Ovary (tissue), 9 donors: ENCODE data around the gene SF1. TPM values are rescaled to one million over a fixed set of nuclear protein-coding genes. Genes with fewer than 3 reads are reported as not detected.

Experiments
- DNase-seq, 5 donors: peaks; one replicate each; pipeline ENCODE4 v3.0.0-alpha.2; 2019 to 2020
- H3K27ac ChIP-seq, 2 donors: fragments of 200-600 bp; one replicate each; pipeline versions ENCODE4 v1.5.1 to v1.8.0; 2019 to 2022
- H3K27me3 ChIP-seq: fragments of 200-600 bp; one replicate; pipeline ENCODE4 v1.8.0; 2022
- H3K36me3 ChIP-seq: fragments of 200-600 bp; sonication (generic); one replicate; pipeline ENCODE4 v1.5.1; 2019
- H3K4me1 ChIP-seq: one replicate; pipeline ENCODE4 v1.8.1; 2013; ENCODE audit warnings: mild to moderate bottlenecking, moderate library complexity; ENCODE audit not compliant: insufficient read depth
- H3K4me3 ChIP-seq: fragments of 200-600 bp; sonication (generic); one replicate; pipeline ENCODE4 v1.5.1; 2017
- H3K9me3 ChIP-seq, 2 donors: fragments of 200-600 bp in 1 of 2; sonication (generic) in 1 of 2; one replicate each; pipeline versions ENCODE4 v1.5.1 to v1.8.1; 2013 to 2019; ENCODE audit warnings: mild to moderate bottlenecking in 1 of 2, moderate library complexity in 1 of 2
- CTCF ChIP-seq, 3 donors: fragments of 450-650 bp in 2 of 3; fragments of 200-600 bp in 1 of 3; IDR thresholded peaks; one replicate each; pipeline versions ENCODE4 v1.5.1 to v1.8.0; 2016 to 2022; ENCODE audit warnings: antibody characterized with exemption in 3 of 3, mild to moderate bottlenecking in 1 of 3
- EP300 ChIP-seq: sonication (generic); formaldehyde crosslinking; IDR thresholded peaks from one replicate; pipeline ENCODE4 v1.6.1; 2017; ENCODE audit warnings: antibody characterized with exemption
- POLR2A ChIP-seq: fragments of 450-650 bp; IDR thresholded peaks from one replicate; pipeline ENCODE4 v1.6.1; 2017; ENCODE audit warnings: antibody characterized with exemption, mild to moderate bottlenecking, moderate library complexity
- WGBS, 3 donors: extraction: QIAGEN DNeasy Blood & Tissue Kit in 1 of 3; methylation state at CpG; one replicate each; pipeline versions ENCODE4 v1.1.5 to v1.1.7; 2013 to 2017; 5-methylcytosine and 5-hydroxymethylcytosine counted together
- intact Hi-C, 4 donors: fragments of 100-400 bp; cut with DNase I; formaldehyde crosslinking; loops; one replicate each; pipeline versions ENCODE4 v1.11.0 to v1.15.1; 2022 to 2023
- polyA plus RNA-seq, 2 donors: library from polyadenylated mRNA; stranded (reverse); fragments of 200-250 nt in 1 of 2; fragments of 350-450 nt in 1 of 2; fragmentation: Illumina TruSeq in 1 of 2; extraction: RNeasy Lipid Tissue Mini Kit (QIAGEN cat#74804) in 1 of 2; gene quantifications; one replicate each; pipeline ENCODE4 v1.2.3, GENCODE V29; 2013 to 2014
- total RNA-seq, 7 donors: library from RNA; depleted of rRNA in 2 of 7; stranded (reverse); fragments of >200 nt in 2 of 7; fragmentation: NEBNext Ultra II Directional in 3 of 7; extraction: Animal tissue kit (Norgen Biotek cat#: 25700) in 3 of 7; gene quantifications; one replicate each; pipeline versions ENCODE4 v1.1.0 to v1.2.4, GENCODE V29; 2016 to 2023
- donor health status: DM: no; HTN: no; CAD: no; lungs with moderate emphysema.
- donor health status: DM: no; HTN: no; CAD: no.
- donor health status: Bipolar disorder and iron deficiency.
- donor health status: DM: yes; HTN: yes; CAD: no.
- donor health status: DM: no; HTN: no; CAD: no.
- donor health status: DM: yes; HTN: yes; CAD: no.

SF1 gene
- total and polyA plus RNA-seq, 9 donors, result 131 to 388 (median 306) TPM

GRCh38 chr11:64794526-64794925 lies 16.2 kb upstream of the SF1 start:
- Histone ChIP-seq H3K4me1 (no peaks in the 10 kb centered on the region), H3K36me3 (no peaks in the 10 kb centered on the region), H3K27ac (no peak overlapping the region), H3K9me3 (no peaks in the 10 kb centered on the region), H3K27me3 (no peaks in the 10 kb centered on the region), H3K4me3 (no peak overlapping the region)
- no peak for TF ChIP-seq CTCF (IDR thresholded peaks at IDR 0.05)
- no peak for TF ChIP-seq EP300
- no peak for TF ChIP-seq POLR2A
- 94 to 95% (median 94%) methylated on average over 10 of the region's 10 CpGs for WGBS, 3 donors
- intact Hi-C loops, result no loop called here
- no peak for DNase-seq

GRCh38 chr11:64793271-64794160 lies 15.2 kb upstream of the SF1 start:
- H3K4me3 ChIP-seq, result no peak overlapping the region
- no peaks in the 10 kb centered on the region for H3K9me3 ChIP-seq
- TF ChIP-seq CTCF (IDR thresholded peaks at IDR 0.05) (no peak), POLR2A (no peak), EP300 (no peak)
- intact Hi-C loops, result no loop called here
- no peaks in the 10 kb centered on the region for H3K4me1 ChIP-seq
- H3K27ac ChIP-seq, result no peak overlapping the region
- peak in 2 of 5 donors; percentile 14 to 27 for DNase-seq
- H3K27me3 ChIP-seq, result no peaks in the 10 kb centered on the region
- WGBS, 3 donors, result 55 to 67% (median 57%) methylated on average over 11 of the region's 11 CpGs
- H3K36me3 ChIP-seq, result no peaks in the 10 kb centered on the region

- Histone ChIP-seq H3K9me3 (no peaks in the 10 kb centered on the region), H3K27me3 (no peaks in the 10 kb centered on the region), H3K4me1 (no peaks in the 10 kb centered on the region), H3K27ac (no peak overlapping the region), H3K4me3 (no peak overlapping the region), H3K36me3 (no peaks in the 10 kb centered on the region)
- no peak for TF ChIP-seq EP300
- TF ChIP-seq CTCF (IDR thresholded peaks at IDR 0.05), result no peak
- TF ChIP-seq POLR2A, result no peak
- intact Hi-C loops, result no loop called here
- 87 to 94% (median 88%) methylated on average over 4 of the region's 4 CpGs for WGBS, 3 donors
- no peak for DNase-seq
Observed at GRCh38 chr11:64792482-64792881, 14.1 kb upstream of the SF1 start.

GRCh38 chr11:64791781-64792291 lies 13.5 kb upstream of the SF1 start:
- Histone ChIP-seq H3K36me3 (no peaks in the 10 kb centered on the region), H3K4me1 (no peaks in the 10 kb centered on the region), H3K9me3 (no peaks in the 10 kb centered on the region), H3K4me3 (no peak overlapping the region), H3K27me3 (no peaks in the 10 kb centered on the region), H3K27ac (no peak overlapping the region)
- intact Hi-C loops, result no loop called here
- TF ChIP-seq EP300 (no peak), CTCF (IDR thresholded peaks at IDR 0.05) (no peak)
- DNase-seq, result peak in 3 of 5 donors; percentile 11 to 36 (median 27)
- WGBS, 3 donors, result 86 to 90% (median 88%) methylated on average over 11 to 14 of the region's 14 CpGs
